Caco-2 (cell line): Measurements from ENCODE around the gene ABCA4. TPM values are rescaled to one million over a fixed set of nuclear protein-coding genes. Genes with fewer than 3 reads are reported as not detected.

ENCODE experiments used
- BruUV-seq: library from RNA; stranded (reverse); fragments of 400-500 nt; replicated peaks from 2 replicates; lab custom pipeline; 2021; lab: Mats Ljungman, UMichigan
- CTCF ChIA-PET: fragments of 300-600 bp; sonication (Branson Sonifier 250); formaldehyde crosslinking; loops from one replicate; lab custom pipeline; 2022; ENCODE audit warnings: antibody characterized with exemption; lab: Charles Lee
- POLR2A ChIA-PET: fragments of 300-600 bp; sonication (Branson Sonifier 250); formaldehyde crosslinking; loops from one replicate; lab custom pipeline; 2022; ENCODE audit warnings: antibody characterized with exemption; lab: Charles Lee
- DNase-seq, 2 experiments: peaks; one replicate each; pipeline versions ENCODE4 v3.0.0 to v3.0.0-alpha.2; 2020 to 2022
- H3K27me3 ChIP-seq: replicated peaks from 2 replicates; pipeline ENCODE4 v1.6.0; 2011; ENCODE audit warnings: low read length; ENCODE audit not compliant: control insufficient read depth, insufficient read depth
- H3K36me3 ChIP-seq: 2 replicates; pipeline ENCODE4 v1.5.1; 2011; ENCODE audit warnings: low read length; ENCODE audit not compliant: control insufficient read depth, insufficient read depth
- H3K4me1 ChIP-seq: fragments of 250-450 bp; sonication (Bioruptor Pico); 2 replicates; pipeline ENCODE4 v1.5.1; 2020; ENCODE audit warnings: mild to moderate bottlenecking
- H3K4me3 ChIP-seq: 2 replicates; pipeline ENCODE4 v1.5.1; 2011; ENCODE audit warnings: low read depth, mild to moderate bottlenecking, control low read depth, low read length
- H3K9me3 ChIP-seq: fragments of 250-450 bp; sonication (Bioruptor Pico); 2 replicates; pipeline ENCODE4 v1.5.1; 2020; ENCODE audit warnings: mild to moderate bottlenecking, moderate library complexity
- H3K27ac Mint-ChIP-seq: one replicate; pipeline ENCODE4 v1.8.0; 2022; ENCODE audit warnings: mixed read lengths; ENCODE audit not compliant: unreplicated experiment
- H3K27me3 Mint-ChIP-seq: one replicate; pipeline ENCODE4 v1.8.0; 2022; ENCODE audit warnings: mixed read lengths; ENCODE audit not compliant: insufficient read depth, unreplicated experiment
- H3K36me3 Mint-ChIP-seq: one replicate; pipeline ENCODE4 v1.8.0; 2022; ENCODE audit warnings: mild to moderate bottlenecking, mixed read lengths; ENCODE audit not compliant: insufficient read depth, unreplicated experiment
- H3K4me1 Mint-ChIP-seq: one replicate; pipeline ENCODE4 v1.8.0; 2022; ENCODE audit warnings: low read depth, mixed read lengths; ENCODE audit not compliant: unreplicated experiment
- H3K4me3 Mint-ChIP-seq: one replicate; pipeline ENCODE4 v1.8.0; 2022; ENCODE audit warnings: mild to moderate bottlenecking, moderate library complexity, mixed read lengths; ENCODE audit not compliant: unreplicated experiment
- H3K9me3 Mint-ChIP-seq: one replicate; pipeline ENCODE4 v1.8.0; 2022; ENCODE audit warnings: mixed read lengths; ENCODE audit not compliant: unreplicated experiment
- CTCF ChIP-seq, 2 experiments: fragments of 200-600 bp in 1 of 2; IDR thresholded peaks; 1 replicate in 1 of 2; 2 replicates in 1 of 2; pipeline versions ENCODE4 v1.5.1 to v1.8.0; 2011 to 2022; ENCODE audit warnings: antibody characterized with exemption in 1 of 2, control low read depth in 1 of 2, inconsistent platforms in 1 of 2, low read depth in 1 of 2, low read length in 1 of 2, mild to moderate bottlenecking in 1 of 2, moderate library complexity in 1 of 2; ENCODE audit not compliant: insufficient read depth in 1 of 2, severe bottlenecking in 1 of 2, unreplicated experiment in 1 of 2
- intact Hi-C: fragments of 100-400 bp; cut with micrococcal nuclease; formaldehyde crosslinking; loops from one replicate; pipeline ENCODE4 v1.10.0; 2022; ENCODE audit not compliant: unreplicated experiment
- total RNA-seq: library from RNA; stranded (reverse); gene quantifications from 2 replicates; pipeline ENCODE4 v1.2.3, GENCODE V29; 2022

Gene ABCA4
- total RNA-seq, 1 experiment from 2014 or later = 1.8 TPM

- CTCF ChIA-PET = interaction anchor here (0.6 to 4.0 kb wide), 7 partner anchors 12 to 436 kb away, joined by 3 to 36 read pairs (median 3); no protein-coding TSS in a partner anchor
- intact Hi-C loops = loop anchor here (1.0 to 5.0 kb wide), 3 partner anchors 19 to 436 kb away; no protein-coding TSS in a partner anchor
- no peak for TF ChIP-seq CTCF (IDR thresholded peaks at IDR 0.05; ENCODE audit: insufficient read depth in 1 of 2, low read depth in 1 of 2, low read length in 1 of 2, severe bottlenecking in 1 of 2, unreplicated experiment in 1 of 2)
- H3K9me3 Mint-ChIP-seq = no peaks in the 10 kb centered on the region
- BruUV-seq = no TSS peak
- H3K27me3 Mint-ChIP-seq = no peaks in the 10 kb centered on the region
- H3K27ac Mint-ChIP-seq = peak overlapping the region; percentile 1
- no peak overlapping the region for H3K4me3 Mint-ChIP-seq
- Histone ChIP-seq H3K4me3 (no peak overlapping the region), H3K4me1 (peaks cover 20% of the 10 kb centered on the region), H3K27me3 (no peaks in the 10 kb centered on the region), H3K36me3 (no peaks in the 10 kb centered on the region), H3K9me3 (no peaks in the 10 kb centered on the region)
- no peak for DNase-seq
- POLR2A ChIA-PET = no interaction called here
- H3K4me1 Mint-ChIP-seq = peaks cover 22% of the 10 kb centered on the region
- H3K36me3 Mint-ChIP-seq = no peaks in the 10 kb centered on the region
Measured at GRCh38 chr1:94026619-94027380, 94.1 kb downstream of the ABCA4 start.

- no peak overlapping the region for H3K4me3 ChIP-seq
- H3K9me3 ChIP-seq = no peaks in the 10 kb centered on the region
- H3K4me3 Mint-ChIP-seq = no peak overlapping the region
- peaks cover 22% of the 10 kb centered on the region for H3K4me1 Mint-ChIP-seq
- no peaks in the 10 kb centered on the region for H3K36me3 ChIP-seq
- TF ChIP-seq CTCF (IDR thresholded peaks at IDR 0.05; ENCODE audit: insufficient read depth in 1 of 2, low read depth in 1 of 2, low read length in 1 of 2, severe bottlenecking in 1 of 2, unreplicated experiment in 1 of 2) = peak; percentile 43 to 51
- ChIA-PET POLR2A (no interaction called here), CTCF (interaction anchor here (0.9 to 4.0 kb wide), 8 partner anchors 10 to 438 kb away, joined by 3 to 36 read pairs (median 4); no protein-coding TSS in a partner anchor)
- H3K9me3 Mint-ChIP-seq = no peaks in the 10 kb centered on the region
- H3K4me1 ChIP-seq = peaks cover 23% of the 10 kb centered on the region
- peak in 1 of 2 experiments; percentile 45 for DNase-seq
- intact Hi-C loops = loop anchor here (1.0 to 5.0 kb wide), 3 partner anchors 20 to 437 kb away; no protein-coding TSS in a partner anchor
- H3K27ac Mint-ChIP-seq = peak overlapping the region; percentile 43
- no TSS peak for BruUV-seq
- H3K36me3 Mint-ChIP-seq = no peaks in the 10 kb centered on the region
- H3K27me3 Mint-ChIP-seq = no peaks in the 10 kb centered on the region
- H3K27me3 ChIP-seq = no peaks in the 10 kb centered on the region
Measured at GRCh38 chr1:94025383-94026340, 95.3 kb downstream of the ABCA4 start.
